GM21528 (cell line): Measurements from ENCODE around the gene VMP1.
A peak's percentile ranks its signal among the peaks of the same experiment; 100 is the strongest.
"Not testable (repeated sequence)": the region's sequence is repeated elsewhere in the genome, so short reads cannot be mapped to it uniquely, and the experiment has no call there.

Experiments used
- ATAC-seq: cut with Tn5 transposase; IDR thresholded peaks from one replicate; pipeline ENCODE4 v1.9.1; 2021; ENCODE audit warnings: mild to moderate bottlenecking, moderate library complexity; ENCODE audit not compliant: unreplicated experiment, low FRiP score

Gene VMP1

GRCh38 chr17:59837308-59838051, 130.0 kb downstream of the VMP1 start:
- peak; percentile 77 for ATAC-seq

GRCh38 chr17:59838052-59838916, 130.8 kb downstream of the VMP1 start:
- ATAC-seq, result no peak

- no peak for ATAC-seq
Measured at GRCh38 chr17:59839651-59840328, 132.3 kb downstream of the VMP1 start.

- no peak for ATAC-seq
Measured at GRCh38 chr17:59840329-59841090, 133.1 kb downstream of the VMP1 start.

- not testable (repeated sequence) for ATAC-seq
Measured at GRCh38 chr17:59841091-59841881, 133.8 kb downstream of the VMP1 start.

DNA sequence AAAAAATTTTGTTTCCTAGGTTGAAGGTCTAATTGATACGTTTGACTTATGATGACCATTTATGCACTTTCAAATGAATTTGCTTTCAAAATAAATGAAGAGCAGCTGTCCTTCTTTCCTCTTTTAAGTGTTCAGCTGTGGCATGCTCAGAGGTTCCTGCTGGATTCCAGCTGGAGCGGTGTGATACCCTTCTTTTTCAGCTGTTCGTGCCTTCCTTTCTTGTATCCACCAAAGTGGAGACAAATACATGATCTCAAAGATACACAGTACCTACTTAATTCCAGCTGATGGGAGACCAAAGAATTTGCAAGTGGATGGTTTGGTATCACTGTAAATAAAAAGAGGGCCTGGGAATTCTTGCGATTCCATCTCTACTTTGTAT, 134.4 kb downstream of the VMP1 start:
- not testable (repeated sequence) for ATAC-seq

DNA sequence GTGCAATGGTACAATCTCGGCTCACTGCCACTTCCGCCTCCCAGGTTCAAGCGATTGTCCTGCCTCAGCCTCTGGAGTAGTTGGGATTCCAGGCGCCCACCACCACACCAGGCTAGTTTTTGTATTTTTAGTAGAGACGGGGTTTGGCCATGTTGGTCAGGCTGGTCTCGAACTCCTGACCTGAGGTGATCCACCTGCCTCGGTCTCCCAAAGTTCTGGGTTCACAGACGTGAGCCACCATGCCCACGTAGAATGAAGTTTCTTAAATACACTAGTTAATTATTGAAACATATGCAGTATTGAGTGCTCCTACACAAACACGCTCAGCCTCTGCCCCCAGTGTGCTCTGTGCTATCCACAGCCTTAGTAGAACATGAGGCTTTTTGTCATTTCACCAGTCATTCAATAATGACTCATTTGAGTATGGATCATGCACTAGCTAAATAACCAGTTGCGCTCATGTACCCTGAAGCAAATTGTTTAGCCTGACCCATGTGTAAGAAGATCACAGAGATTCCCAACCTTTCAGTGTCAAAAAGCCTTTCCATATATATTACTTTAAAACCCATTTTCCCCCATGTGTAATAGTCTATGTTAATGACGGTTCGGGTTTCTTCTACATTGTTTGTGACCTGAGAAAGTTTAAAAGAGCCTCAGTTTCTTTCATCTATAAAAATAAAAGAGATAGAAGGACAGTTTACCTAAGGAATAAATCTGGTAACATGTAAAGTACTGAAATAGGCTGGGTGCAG, 135.6 kb downstream of the VMP1 start:
- ATAC-seq, result peak; percentile 33

DNA sequence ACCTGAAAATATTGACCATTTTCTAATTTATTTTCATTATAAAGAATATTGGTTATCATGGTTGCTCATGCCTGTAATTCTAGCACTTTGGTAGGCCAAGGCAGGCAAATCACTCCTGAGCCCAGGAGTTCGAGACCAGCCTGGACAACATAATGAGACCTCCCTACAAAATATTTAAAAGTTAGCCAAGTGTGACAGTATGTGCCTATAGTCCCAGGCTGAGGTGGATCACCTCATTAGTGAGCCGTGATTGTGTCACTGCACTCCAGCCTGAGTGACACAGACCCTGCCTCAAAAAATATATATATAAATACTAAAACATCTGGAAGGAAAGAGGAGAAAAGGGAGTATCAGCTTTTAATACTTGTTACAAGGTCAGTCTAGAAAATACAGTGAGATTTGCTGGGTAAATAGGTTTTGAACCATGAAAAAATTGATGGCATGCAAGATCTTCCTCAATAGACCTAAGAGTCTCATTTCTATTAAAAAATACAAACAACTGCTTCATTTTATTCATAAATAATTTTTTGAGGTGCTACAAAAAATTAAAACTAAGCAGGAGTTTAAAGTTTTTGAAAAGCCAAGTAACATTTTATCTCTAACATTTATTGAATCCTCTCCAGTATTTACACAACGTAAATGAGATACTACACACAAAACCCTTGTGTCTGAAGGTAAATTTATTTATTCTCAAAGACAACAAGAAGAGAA, 137.6 kb downstream of the VMP1 start:
- no peak for ATAC-seq

DNA sequence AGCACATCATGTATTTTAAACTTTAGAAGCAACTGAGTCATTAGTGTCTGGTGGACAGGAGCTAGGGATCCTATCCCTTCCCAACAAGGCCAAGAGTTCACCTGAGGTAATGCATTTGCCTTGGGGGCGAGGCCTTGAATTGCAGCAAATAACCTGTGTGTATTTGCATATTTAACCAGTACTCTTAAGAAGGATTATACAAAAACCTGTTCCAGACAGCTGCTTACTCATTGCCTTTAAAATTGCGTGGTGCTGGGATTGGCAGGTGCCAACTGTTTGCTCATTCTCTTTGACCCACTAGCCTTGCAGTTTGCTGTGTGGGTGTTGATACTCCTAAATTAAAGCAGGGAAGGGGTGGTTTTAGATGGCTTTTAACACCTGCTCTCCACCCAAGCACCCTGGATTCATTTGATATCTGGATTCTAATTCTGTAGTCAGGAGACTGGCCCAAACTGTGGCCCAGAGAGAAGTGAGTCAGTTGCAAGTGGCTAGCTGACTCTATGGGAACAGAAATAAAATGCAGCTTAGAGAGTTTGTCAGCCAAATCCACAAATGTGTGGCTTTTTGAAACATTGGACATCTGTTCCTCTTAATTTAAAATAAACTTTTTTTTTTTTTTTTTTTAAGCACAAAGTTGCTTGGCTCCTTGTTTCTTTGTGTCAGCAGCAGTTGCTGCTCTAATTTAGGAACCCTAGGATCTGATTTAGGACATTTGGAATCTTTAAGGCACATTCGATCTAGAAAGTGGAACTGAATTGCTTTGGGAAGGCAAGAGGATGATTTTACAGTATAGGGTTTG, 138.3 kb downstream of the VMP1 start:
- ATAC-seq, result no peak

DNA sequence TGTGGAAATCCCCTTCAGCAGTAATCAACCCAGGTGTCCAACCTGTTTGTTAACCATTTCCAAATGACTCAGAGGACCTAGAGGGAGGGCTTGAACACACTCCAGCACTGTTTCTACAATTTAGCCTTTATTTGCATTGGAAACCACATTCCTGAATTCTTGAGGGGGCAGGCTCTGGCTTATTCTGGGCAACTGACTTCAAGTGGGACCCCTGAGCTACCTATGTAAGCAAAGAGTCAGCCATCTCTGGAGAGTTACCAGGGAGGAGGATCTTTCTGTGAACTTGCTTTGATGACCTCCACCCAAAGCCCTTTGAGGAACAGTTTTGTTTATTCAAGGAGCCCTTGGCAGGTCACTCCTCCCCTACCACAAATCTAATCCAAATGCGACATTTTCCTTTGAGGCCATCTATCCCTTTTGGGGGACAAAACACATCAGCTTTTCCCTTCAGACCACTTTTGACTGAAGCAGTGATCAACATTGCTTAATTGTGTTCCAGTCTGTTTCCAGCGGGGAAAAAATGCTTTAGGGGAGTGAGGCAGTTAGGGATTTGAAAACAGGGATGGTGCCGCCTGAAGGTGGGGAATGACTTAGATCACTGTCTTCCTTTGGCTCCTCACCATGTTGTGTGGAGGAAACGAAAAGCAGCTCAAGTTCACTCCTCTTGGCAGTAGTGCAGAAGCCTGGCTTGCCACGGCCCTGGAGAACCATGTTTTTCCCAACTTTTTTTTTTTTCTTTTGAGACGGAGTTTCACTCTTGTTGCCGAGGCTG, 139.1 kb downstream of the VMP1 start:
- ATAC-seq, result peak; percentile 39

DNA sequence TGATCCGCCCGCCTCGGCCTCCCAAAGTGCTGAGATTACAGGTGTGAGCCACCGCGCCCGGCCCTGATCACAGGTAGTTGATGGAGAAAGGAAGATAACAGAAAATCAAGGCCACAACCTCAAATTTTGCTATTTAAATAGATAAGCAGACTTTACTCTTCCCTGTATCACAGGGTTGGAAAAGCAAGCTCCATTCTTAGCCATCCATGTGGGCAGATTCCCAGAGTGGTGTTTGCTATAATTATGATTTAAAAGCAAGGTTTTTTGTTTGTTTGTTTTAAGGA, 140.9 kb downstream of the VMP1 start:
- ATAC-seq, result no peak

DNA sequence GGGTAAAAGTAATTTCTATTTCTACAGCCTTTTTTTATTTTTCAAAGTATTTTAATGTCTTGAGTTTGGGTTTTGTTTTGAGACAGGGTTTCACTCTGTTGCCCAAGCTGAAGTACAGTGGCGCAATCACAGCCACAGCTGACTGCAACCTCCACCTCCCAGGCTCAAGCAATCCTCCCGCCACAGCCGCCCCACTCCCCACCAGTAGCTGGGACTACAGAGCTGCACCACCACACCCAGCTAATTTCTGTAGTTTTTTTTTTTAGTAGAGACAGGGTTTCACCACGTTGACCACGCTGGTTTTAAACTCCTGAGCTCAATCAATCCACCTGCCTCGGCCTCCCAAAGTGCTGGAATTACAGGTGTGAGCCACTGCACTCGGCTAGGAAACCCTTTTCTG, 141.3 kb downstream of the VMP1 start:
- ATAC-seq, result no peak

DNA sequence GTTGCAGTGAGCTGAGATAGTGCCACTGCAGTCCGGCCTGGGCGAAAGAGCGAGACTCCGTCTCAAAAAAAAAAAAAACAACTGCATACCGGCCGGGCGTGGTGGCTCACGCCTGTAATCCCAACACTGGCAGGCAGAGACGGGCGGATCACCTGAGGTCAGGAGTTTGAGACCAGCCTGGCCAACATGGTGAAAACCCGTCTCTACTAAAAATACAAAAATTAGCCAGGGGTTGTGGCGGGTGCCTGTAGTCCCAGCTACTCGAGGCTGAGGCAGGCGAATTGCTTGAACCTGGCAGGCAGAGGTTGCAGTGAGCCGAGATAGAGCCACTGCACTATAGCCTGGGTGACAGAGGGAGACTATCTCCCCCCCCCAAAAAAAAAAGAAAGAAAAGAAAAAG, 142.9 kb downstream of the VMP1 start:
- not testable (repeated sequence) for ATAC-seq

- no peak for ATAC-seq
Measured at GRCh38 chr17:59851439-59852375, 144.3 kb downstream of the VMP1 start.

GRCh38 chr17:59852847-59853167, 145.4 kb downstream of the VMP1 start:
- ATAC-seq, result not testable (repeated sequence)
